H1 (cell line): Measurements from ENCODE around the gene ARPP21. TPM values are rescaled to one million over a fixed set of nuclear protein-coding genes. Genes with fewer than 3 reads are reported as not detected.

Experiments used
- CTCF ChIA-PET: fragments of 300-600 bp; sonication (Branson Sonifier 250); formaldehyde crosslinking; loops from one replicate; lab custom pipeline; 2021; ENCODE audit not compliant: partially characterized antibody; lab: Charles Lee
- POLR2A ChIA-PET: fragments of 300-600 bp; sonication (Branson Sonifier 250); formaldehyde crosslinking; loops from one replicate; lab custom pipeline; 2021; ENCODE audit warnings: inconsistent platforms; ENCODE audit not compliant: partially characterized antibody; lab: Charles Lee
- DNase-seq, 2 experiments: peaks; one replicate each; pipeline versions ENCODE4 v3.0.0 to v3.0.0-alpha.2; 2010 to 2022; ENCODE audit warnings: low spot score in 2 of 2, low read depth in 1 of 2, mixed read lengths in 1 of 2
- FAIRE-seq: peaks from 2 replicates; lab custom pipeline; 2011; peaks lifted over from hg19 to GRCh38; lab: Jason Lieb, UNC
- H2AFZ ChIP-seq: 2 replicates; pipeline ENCODE4 v1.8.1; 2012; ENCODE audit warnings: low read length, inconsistent platforms
- H2AK5ac ChIP-seq: 2 replicates; pipeline ENCODE4 v1.6.1; 2013; ENCODE audit warnings: low read depth, low read length
- H2BK120ac ChIP-seq: replicated peaks from 2 replicates; pipeline ENCODE3; 2013; ENCODE audit warnings: low read depth, low read length, inconsistent platforms
- H2BK12ac ChIP-seq: 2 replicates; pipeline ENCODE4 v1.6.1; 2013; ENCODE audit warnings: low read depth, low read length
- H2BK15ac ChIP-seq: 2 replicates; pipeline ENCODE4 v1.6.1; 2013; ENCODE audit warnings: low read length
- H2BK20ac ChIP-seq: 2 replicates; pipeline ENCODE4 v1.6.1; 2013; ENCODE audit warnings: low read length
- H2BK5ac ChIP-seq: 2 replicates; pipeline ENCODE4 v1.6.1; 2013; ENCODE audit warnings: low read depth, low read length
- H3K14ac ChIP-seq: 2 replicates; pipeline ENCODE4 v1.6.1; 2013; ENCODE audit warnings: inconsistent platforms; ENCODE audit not compliant: insufficient read length
- H3K18ac ChIP-seq: 2 replicates; pipeline ENCODE4 v1.6.1; 2013; ENCODE audit warnings: low read length; ENCODE audit errors: extremely low read depth
- H3K23ac ChIP-seq: 2 replicates; pipeline ENCODE4 v1.6.1; 2013; ENCODE audit warnings: inconsistent platforms; ENCODE audit not compliant: insufficient read length
- H3K23me2 ChIP-seq: 2 replicates; pipeline ENCODE4 v1.6.1; 2013; ENCODE audit warnings: low read depth, low read length
- H3K27ac ChIP-seq: 2 replicates; pipeline ENCODE4 v1.6.1; 2011; ENCODE audit warnings: low read depth, low read length, inconsistent platforms
- H3K27me3 ChIP-seq, 4 experiments: replicated peaks in 1 of 4; 1 replicate in 1 of 4; 2 replicates in 3 of 4; pipeline versions ENCODE4 v1.6.1 to v1.8.1; 2011 to 2013; ENCODE audit warnings: low read length in 3 of 4, mild to moderate bottlenecking in 3 of 4, inconsistent platforms in 2 of 4, mixed read lengths in 2 of 4, moderate library complexity in 1 of 4; ENCODE audit not compliant: control insufficient read depth in 3 of 4, insufficient read depth in 3 of 4; ENCODE audit errors: extremely low read depth in 1 of 4
- H3K36me3 ChIP-seq, 4 experiments: 2 replicates each; pipeline versions ENCODE4 v1.6.1 to v1.8.1; 2011 to 2013; ENCODE audit warnings: mild to moderate bottlenecking in 4 of 4, low read length in 3 of 4, moderate library complexity in 2 of 4, control low read depth in 1 of 4, inconsistent platforms in 1 of 4; ENCODE audit not compliant: insufficient read depth in 4 of 4, control insufficient read depth in 2 of 4
- H3K4ac ChIP-seq: replicated peaks from 2 replicates; pipeline ENCODE3; 2013; ENCODE audit warnings: low read length, low read depth, mixed read lengths, inconsistent platforms; ENCODE audit not compliant: insufficient read length
- H3K4me1 ChIP-seq, 4 experiments: replicated peaks in 1 of 4; 1 replicate in 1 of 4; 2 replicates in 3 of 4; pipeline versions ENCODE4 v1.6.1 to v1.8.1; 2011 to 2013; ENCODE audit warnings: low read length in 3 of 4, inconsistent platforms in 2 of 4, mixed read lengths in 1 of 4; ENCODE audit not compliant: insufficient read depth in 4 of 4, control insufficient read depth in 3 of 4
- H3K4me2 ChIP-seq, 2 experiments: 2 replicates each; pipeline versions ENCODE4 v1.6.1 to v1.8.1; 2011 to 2013; ENCODE audit warnings: low read depth in 2 of 2, low read length in 2 of 2, control low read depth in 1 of 2, inconsistent platforms in 1 of 2, mild to moderate bottlenecking in 1 of 2; ENCODE audit not compliant: insufficient read depth in 1 of 2
- H3K4me3 ChIP-seq, 4 experiments: fragments of 200-600, 300-600 bp in 1 of 4; sonication (generic), shearing (Covaris generic), sonication (Bioruptor Twin) in 1 of 4; 2 replicates each; pipeline versions ENCODE4 v1.5.1 to v1.8.1; 2011 to 2016; ENCODE audit warnings: low read length in 4 of 4, low read depth in 3 of 4, control low read depth in 2 of 4, inconsistent platforms in 2 of 4, mild to moderate bottlenecking in 2 of 4, mixed read lengths in 1 of 4, moderate library complexity in 1 of 4; ENCODE audit not compliant: insufficient read depth in 2 of 4; ENCODE audit errors: extremely low read depth in 1 of 4
- H3K56ac ChIP-seq: replicated peaks from 2 replicates; pipeline ENCODE3; 2013; ENCODE audit warnings: low read depth, mild to moderate bottlenecking, mixed read lengths, low read length, inconsistent platforms; ENCODE audit not compliant: insufficient read length
- H3K79me1 ChIP-seq: 2 replicates; pipeline ENCODE4 v1.6.1; 2013; ENCODE audit warnings: low read depth, low read length, control low read depth
- H3K79me2 ChIP-seq, 2 experiments: 2 replicates each; pipeline versions ENCODE4 v1.6.1 to v1.8.1; 2012 to 2013; ENCODE audit warnings: low read length in 2 of 2, mild to moderate bottlenecking in 2 of 2, inconsistent platforms in 1 of 2; ENCODE audit not compliant: insufficient read depth in 2 of 2, control insufficient read depth in 1 of 2
- H3K9ac ChIP-seq, 4 experiments: replicated peaks in 1 of 4; 1 replicate in 1 of 4; 2 replicates in 3 of 4; pipeline versions ENCODE4 v1.6.1 to v1.8.1; 2011 to 2013; ENCODE audit warnings: low read depth in 3 of 4, low read length in 3 of 4, control low read depth in 2 of 4, mild to moderate bottlenecking in 2 of 4, moderate library complexity in 2 of 4, inconsistent platforms in 1 of 4; ENCODE audit errors: extremely low read depth in 1 of 4
- H3K9me3 ChIP-seq, 2 experiments: 2 replicates each; pipeline versions ENCODE4 v1.6.1 to v1.8.1; 2012 to 2013; ENCODE audit warnings: mild to moderate bottlenecking in 2 of 2, moderate library complexity in 2 of 2, control low read depth in 1 of 2, inconsistent platforms in 1 of 2, low read depth in 1 of 2, low read length in 1 of 2, mixed read lengths in 1 of 2; ENCODE audit not compliant: insufficient read depth in 2 of 2
- H4K20me1 ChIP-seq, 2 experiments: replicated peaks in 1 of 2; 2 replicates each; pipeline versions ENCODE3 to v1.8.1; 2011 to 2013; ENCODE audit warnings: inconsistent platforms in 2 of 2, low read length in 2 of 2, mild to moderate bottlenecking in 1 of 2; ENCODE audit not compliant: insufficient read depth in 2 of 2, control insufficient read depth in 1 of 2
- H4K5ac ChIP-seq: 2 replicates; pipeline ENCODE4 v1.6.1; 2013; ENCODE audit warnings: low read length, low read depth, mixed read lengths, inconsistent platforms; ENCODE audit not compliant: insufficient read length
- H4K8ac ChIP-seq: 2 replicates; pipeline ENCODE4 v1.8.0; 2013; ENCODE audit warnings: mild to moderate bottlenecking, moderate library complexity, low read length, inconsistent platforms; ENCODE audit not compliant: insufficient read depth; ENCODE audit errors: extremely low read depth
- H4K91ac ChIP-seq: replicated peaks from 2 replicates; pipeline ENCODE3; 2013; ENCODE audit warnings: low read length, mixed read lengths, inconsistent platforms; ENCODE audit not compliant: insufficient read length
- SIX5 ChIP-seq: IDR thresholded peaks from 2 replicates; pipeline ENCODE4 v1.6.1; 2011; ENCODE audit warnings: mild to moderate bottlenecking, low read depth, low read length
- WGBS, 2 experiments: shearing (Covaris generic) in 1 of 2; methylation state at CpG; one replicate each; pipeline versions ENCODE4 v1.1.6 to v1.1.7; 2013 to 2015; ENCODE audit warnings: low lambda C conversion rate in 2 of 2, mixed read lengths in 2 of 2, inconsistent platforms in 1 of 2, low coverage in 1 of 2, missing lambda C conversion rate in 1 of 2; ENCODE audit not compliant: insufficient replicate concordance in 2 of 2, insufficient coverage in 1 of 2, insufficient read length in 1 of 2; ENCODE audit errors: extremely low coverage in 1 of 2, missing lambda C conversion rate in 1 of 2; 5-methylcytosine and 5-hydroxymethylcytosine counted together
- polyA plus RNA-seq, 7 experiments: library from polyadenylated mRNA; depleted of rRNA in 3 of 7; stranded (reverse) in 5 of 7; unstranded in 2 of 7; fragments of >200 nt in 5 of 7; fragments of 200-250 nt in 2 of 7; gene quantifications; 1 replicate in 5 of 7; 2 replicates in 1 of 7; 4 replicates in 1 of 7; pipeline versions ENCODE4 v1.2.1 to v1.2.3, GENCODE V29; 2011 to 2013; ENCODE audit warnings: missing spikeins in 2 of 7, mixed read lengths in 2 of 7
- total RNA-seq: library from RNA; stranded (reverse); fragmentation: NEBNext Ultra II Directional; extraction: Animal tissue kit (Norgen Biotek cat#: 25700); gene quantifications from 2 replicates; pipeline ENCODE4 v1.2.1, GENCODE V29; 2021
- TF ChIP-seq, protein P1 (sequence below): IDR thresholded peaks from 2 replicates; pipeline ENCODE4 v1.6.1; 2011; ENCODE audit warnings: low read depth, mild to moderate bottlenecking, low read length; ENCODE audit not compliant: insufficient read depth

Gene ARPP21
- total and polyA plus RNA-seq, 2 of the 8 experiments (the other 6 are each of a cell fraction or from before 2014, with no cell fraction given): not detected

DNA sequence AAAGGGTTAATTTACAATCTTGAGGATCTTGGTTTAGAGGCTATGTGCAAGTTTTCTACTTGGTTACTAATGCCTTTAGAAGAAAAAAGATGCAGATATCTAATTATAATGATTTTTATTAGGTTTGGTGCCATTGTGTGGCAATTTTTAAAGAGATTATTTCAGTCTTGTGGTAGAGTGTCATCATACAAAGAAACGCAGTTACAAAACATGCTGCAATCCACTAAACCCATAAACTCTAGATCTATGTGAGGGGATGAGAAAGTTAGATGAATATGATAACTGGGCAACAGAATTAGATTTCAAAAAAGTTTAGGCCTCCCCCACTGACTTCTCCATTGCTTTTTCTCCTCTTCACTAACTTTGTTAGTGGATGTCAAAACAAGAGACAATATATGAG, 106.0 kb downstream of the ARPP21 start:
- Histone ChIP-seq H3K23me2 (no peaks in the 10 kb centered on the region), H3K4me3 (no peak overlapping the region), H4K8ac (no peak overlapping the region), H3K14ac (no peak overlapping the region), H2AFZ (no peak overlapping the region), H2BK12ac (no peak overlapping the region), H3K36me3 (no peaks in the 10 kb centered on the region), H2BK5ac (no peak overlapping the region), H4K5ac (no peak overlapping the region), H2BK15ac (no peak overlapping the region), H3K79me2 (no peaks in the 10 kb centered on the region), H3K79me1 (no peaks in the 10 kb centered on the region), H3K4me1 (peaks cover 0 to 9% (median 0%) of the 10 kb centered on the region in 4 experiments; a peak in 2 of 7 replicates), H3K23ac (no peak overlapping the region), H3K27me3 (peaks cover 6 to 25% (median 17%) of the 10 kb centered on the region in 4 experiments; a peak in 5 of 7 replicates), H3K4ac (no peak overlapping the region), H2BK120ac (no peak overlapping the region), H3K56ac (no peak overlapping the region), H3K4me2 (no peak overlapping the region), H2AK5ac (no peak overlapping the region), H3K27ac (no peak overlapping the region), H4K91ac (no peak overlapping the region), H3K9ac (no peak overlapping the region), H3K18ac (no peak overlapping the region), H2BK20ac (no peak overlapping the region), H4K20me1 (no peaks in the 10 kb centered on the region), H3K9me3 (no peaks in the 10 kb centered on the region)
- DNase-seq (no peak), FAIRE-seq (no peak)
- WGBS, 2 experiments: 83% methylated on average over 1 of the region's 1 CpG; no CpG with 5 or more reads in 1 of the 2 experiments
- ChIA-PET POLR2A (no interaction called here), CTCF (no interaction called here)
- TF ChIP-seq, protein P1, sequence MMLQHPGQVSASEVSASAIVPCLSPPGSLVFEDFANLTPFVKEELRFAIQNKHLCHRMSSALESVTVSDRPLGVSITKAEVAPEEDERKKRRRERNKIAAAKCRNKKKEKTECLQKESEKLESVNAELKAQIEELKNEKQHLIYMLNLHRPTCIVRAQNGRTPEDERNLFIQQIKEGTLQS: no peak
- no peak for TF ChIP-seq SIX5
